GM10266 (cell line): Measurements from ENCODE around the gene AKAP10.
"Not testable (repeated sequence)": the region's sequence is repeated elsewhere in the genome, so short reads cannot be mapped to it uniquely, and the experiment has no call there.

Experiments
- DNase-seq: peaks from one replicate; pipeline ENCODE4 v3.0.0; 2012; ENCODE audit errors: extremely low spot score
- TF ChIP-seq, protein P1 (sequence below): IDR thresholded peaks from 2 replicates; pipeline ENCODE4 v1.5.1; 2012; ENCODE audit warnings: mild to moderate bottlenecking, low read depth; ENCODE audit not compliant: control insufficient read depth, insufficient read depth; ENCODE audit errors: missing control alignments

The AKAP10 gene

DNA sequence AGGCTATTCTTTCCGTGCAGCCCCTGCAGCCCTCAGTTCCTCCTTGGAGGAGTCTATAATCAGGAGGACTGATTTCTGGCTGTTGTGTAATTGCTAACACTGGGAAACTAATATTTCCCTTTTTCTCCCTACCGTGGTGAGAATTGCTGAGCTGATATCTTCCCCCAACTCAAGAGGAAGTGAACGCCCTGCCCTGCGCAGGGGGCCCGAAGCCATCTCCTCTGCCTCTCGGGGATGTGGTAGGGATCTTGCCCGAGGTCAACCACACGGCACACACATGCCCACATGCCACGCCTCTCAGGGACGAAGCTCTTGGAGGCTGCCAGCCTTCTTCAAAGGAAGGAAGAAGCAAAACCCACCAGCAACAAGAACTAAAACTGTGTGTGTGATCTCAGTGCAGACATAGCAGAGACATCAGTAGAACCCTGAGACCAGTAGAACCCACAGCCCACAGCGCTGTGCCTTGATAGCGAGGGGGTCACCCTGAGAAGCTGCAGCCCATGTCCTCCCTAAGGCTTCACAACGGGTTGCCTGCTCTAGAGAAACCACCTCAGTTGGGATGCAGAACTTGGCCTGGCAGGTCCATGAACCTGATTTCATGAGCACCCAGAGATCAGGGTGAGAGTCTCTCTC lies 101.0 kb downstream of the AKAP10 start:
- TF ChIP-seq, protein P1, sequence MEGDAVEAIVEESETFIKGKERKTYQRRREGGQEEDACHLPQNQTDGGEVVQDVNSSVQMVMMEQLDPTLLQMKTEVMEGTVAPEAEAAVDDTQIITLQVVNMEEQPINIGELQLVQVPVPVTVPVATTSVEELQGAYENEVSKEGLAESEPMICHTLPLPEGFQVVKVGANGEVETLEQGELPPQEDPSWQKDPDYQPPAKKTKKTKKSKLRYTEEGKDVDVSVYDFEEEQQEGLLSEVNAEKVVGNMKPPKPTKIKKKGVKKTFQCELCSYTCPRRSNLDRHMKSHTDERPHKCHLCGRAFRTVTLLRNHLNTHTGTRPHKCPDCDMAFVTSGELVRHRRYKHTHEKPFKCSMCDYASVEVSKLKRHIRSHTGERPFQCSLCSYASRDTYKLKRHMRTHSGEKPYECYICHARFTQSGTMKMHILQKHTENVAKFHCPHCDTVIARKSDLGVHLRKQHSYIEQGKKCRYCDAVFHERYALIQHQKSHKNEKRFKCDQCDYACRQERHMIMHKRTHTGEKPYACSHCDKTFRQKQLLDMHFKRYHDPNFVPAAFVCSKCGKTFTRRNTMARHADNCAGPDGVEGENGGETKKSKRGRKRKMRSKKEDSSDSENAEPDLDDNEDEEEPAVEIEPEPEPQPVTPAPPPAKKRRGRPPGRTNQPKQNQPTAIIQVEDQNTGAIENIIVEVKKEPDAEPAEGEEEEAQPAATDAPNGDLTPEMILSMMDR, result no peak
- DNase-seq, result no peak

DNA sequence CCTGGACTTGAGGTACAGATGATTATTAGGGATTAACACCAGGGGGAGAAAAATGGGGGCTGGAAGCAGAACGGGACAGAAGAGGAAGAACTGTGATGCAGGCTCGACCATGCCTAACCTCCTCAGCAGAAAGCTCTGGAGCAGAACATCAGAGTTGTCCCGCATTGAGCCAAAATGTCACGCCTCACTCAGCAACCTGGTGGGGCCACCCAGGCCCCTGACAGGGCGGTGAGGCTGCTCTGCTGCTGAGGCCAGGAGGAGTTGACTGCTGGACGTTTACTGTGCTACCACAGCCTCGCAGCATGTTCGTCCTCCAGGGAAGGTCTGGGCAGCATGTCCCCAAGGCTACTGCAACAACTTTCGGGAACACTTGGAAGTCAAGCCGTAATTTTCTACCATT lies 103.4 kb downstream of the AKAP10 start:
- TF ChIP-seq, protein P1, result no peak
- DNase-seq, result no peak

DNA sequence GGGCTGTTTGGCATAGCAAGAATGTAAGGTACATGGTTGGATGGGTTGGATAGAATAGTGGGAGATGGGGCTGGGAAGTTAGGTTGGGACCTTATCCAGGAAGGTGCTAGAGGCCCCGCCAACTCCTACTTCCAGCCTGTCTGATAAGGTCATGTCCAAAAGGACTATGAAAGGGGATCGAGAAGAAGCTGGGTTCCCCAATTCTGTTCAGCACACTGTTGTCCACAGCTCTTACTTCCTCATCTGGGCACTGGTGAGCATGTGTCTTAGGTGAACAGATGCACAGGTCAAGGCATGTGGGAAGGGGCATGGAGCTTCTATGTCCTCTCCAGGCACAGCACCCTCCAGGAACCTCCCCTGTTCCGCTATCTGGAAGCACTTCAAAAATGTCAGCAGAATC lies 104.3 kb downstream of the AKAP10 start:
- TF ChIP-seq, protein P1, result no peak
- no peak for DNase-seq

GRCh38 chr17:19868079-19868395 lies 109.6 kb downstream of the AKAP10 start:
- TF ChIP-seq, protein P1, result no peak
- no peak for DNase-seq

GRCh38 chr17:19867329-19868078 lies 110.1 kb downstream of the AKAP10 start, which contains the start of gene ULK2:
TSS of gene ULK2 (minus strand) at chr17:19867936. CDS start at chr17:19867417, 519 bp downstream.
- DNase-seq, result peak; percentile 82

DNA sequence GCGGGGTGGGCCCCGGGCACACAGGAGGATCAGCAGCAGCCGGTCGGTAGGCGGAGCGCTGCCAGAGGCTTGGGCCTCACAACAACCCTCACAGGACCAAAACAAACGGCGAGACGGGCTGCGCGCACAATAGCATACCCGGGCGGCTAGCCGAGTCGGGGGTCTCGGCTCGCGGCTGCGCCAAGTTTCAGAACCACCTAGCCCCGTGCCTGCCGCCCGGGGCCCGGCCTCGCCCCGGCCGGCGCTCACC lies 110.6 kb downstream of the AKAP10 start:
- DNase-seq, result peak; percentile 72
- TF ChIP-seq, protein P1, result peak; percentile 36

More at GRCh38 chr17:19867329-19868078, 110.1 kb downstream of the AKAP10 start, which contains the start of gene ULK2:
- TF ChIP-seq, protein P1, result peak; percentile 26

DNA sequence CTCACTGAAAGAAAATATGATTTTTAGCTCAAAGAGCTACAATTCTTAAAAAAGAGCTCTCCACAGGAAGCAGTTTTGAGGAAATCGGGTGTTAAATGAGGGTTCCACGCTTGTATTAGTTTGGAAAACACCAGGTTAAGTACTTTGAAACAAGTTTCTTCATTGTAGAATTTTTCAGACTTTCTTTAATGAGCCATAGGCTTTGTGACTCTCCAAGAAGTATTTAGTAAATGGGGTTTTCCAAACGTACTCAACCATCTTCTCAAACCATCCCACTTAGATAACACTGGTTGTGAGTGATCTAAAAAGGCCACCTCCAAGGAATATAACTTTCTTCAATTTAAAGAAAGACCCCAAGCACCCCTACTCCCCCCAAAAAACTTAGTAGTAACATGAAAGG lies 112.6 kb downstream of the AKAP10 start:
- no peak for DNase-seq
- TF ChIP-seq, protein P1, result no peak

- not testable (repeated sequence) for DNase-seq
These were observed 116.9 kb downstream of the AKAP10 start for GRCh38 chr17:19860647-19861177.
